HL-60 (cell line): ENCODE results near the gene ITFG2.

ENCODE experiments used
- CTCF ChIP-seq: IDR thresholded peaks from one replicate; pipeline ENCODE4 v1.5.1; 2011; ENCODE audit warnings: low read length, control low read depth, inconsistent platforms; ENCODE audit not compliant: insufficient read depth
- POLR2AphosphoS5 ChIP-seq: IDR thresholded peaks from 2 replicates; pipeline ENCODE4 v1.6.1; 2012; ENCODE audit warnings: low read depth

- TF ChIP-seq CTCF (no peak), POLR2AphosphoS5 (no peak)
Observed at GRCh38 chr12:2826721-2827515, 14.4 kb downstream of the ITFG2 start.
